H9 (cell line): Measurements from ENCODE around the gene ATP5PO. TPM values are rescaled to one million over a fixed set of nuclear protein-coding genes. Genes with fewer than 3 reads are reported as not detected.

ENCODE experiments used
- DNase-seq: peaks from one replicate; pipeline ENCODE4 v3.0.0-alpha.2; 2017
- H2AFZ ChIP-seq: one replicate; pipeline ENCODE4 v1.6.1; 2013; ENCODE audit warnings: mild to moderate bottlenecking, low read length, control low read depth, moderate library complexity
- H2AK5ac ChIP-seq: 2 replicates; pipeline ENCODE4 v1.6.1; 2013; ENCODE audit warnings: low read length, control low read depth, mixed read lengths; ENCODE audit not compliant: insufficient read length
- H2BK120ac ChIP-seq: one replicate; pipeline ENCODE4 v1.6.1; 2013; ENCODE audit warnings: low read depth, mild to moderate bottlenecking, low read length, control low read depth, inconsistent platforms; ENCODE audit not compliant: poor library complexity, severe bottlenecking
- H2BK12ac ChIP-seq: 2 replicates; pipeline ENCODE4 v1.6.1; 2013; ENCODE audit warnings: low read length, control low read depth, mixed read lengths, low read depth; ENCODE audit not compliant: insufficient read length
- H2BK15ac ChIP-seq: 2 replicates; pipeline ENCODE4 v1.6.1; 2013; ENCODE audit warnings: low read depth, low read length, control low read depth
- H2BK20ac ChIP-seq: one replicate; pipeline ENCODE4 v1.6.1; 2013; ENCODE audit warnings: low read depth, mild to moderate bottlenecking, low read length, control low read depth, inconsistent platforms; ENCODE audit not compliant: poor library complexity, severe bottlenecking
- H2BK5ac ChIP-seq: 2 replicates; pipeline ENCODE4 v1.6.1; 2013; ENCODE audit warnings: low read length, control low read depth, mixed read lengths; ENCODE audit not compliant: insufficient read length
- H3K14ac ChIP-seq: 2 replicates; pipeline ENCODE4 v1.6.1; 2013; ENCODE audit warnings: low read length, control low read depth; ENCODE audit not compliant: insufficient read depth
- H3K18ac ChIP-seq: 2 replicates; pipeline ENCODE4 v1.6.1; 2013; ENCODE audit warnings: low read depth, mild to moderate bottlenecking, mixed read lengths, low read length, control low read depth; ENCODE audit not compliant: insufficient read length
- H3K23ac ChIP-seq: 2 replicates; pipeline ENCODE4 v1.6.1; 2013; ENCODE audit warnings: low read length, control low read depth, mixed read lengths, low read depth; ENCODE audit not compliant: insufficient read length
- H3K23me2 ChIP-seq: 2 replicates; pipeline ENCODE4 v1.6.1; 2013; ENCODE audit warnings: low read depth, mild to moderate bottlenecking, mixed read lengths, low read length, control low read depth; ENCODE audit not compliant: insufficient read length, poor library complexity, severe bottlenecking
- H3K27ac ChIP-seq: 2 replicates; pipeline ENCODE4 v1.5.1; 2013; ENCODE audit warnings: low read length, control low read depth, mixed read lengths, low read depth; ENCODE audit not compliant: insufficient read length
- H3K27me3 ChIP-seq: 2 replicates; pipeline ENCODE4 v1.6.1; 2013; ENCODE audit warnings: low read length, control low read depth, inconsistent platforms; ENCODE audit not compliant: insufficient read depth
- H3K4ac ChIP-seq: 2 replicates; pipeline ENCODE4 v1.6.1; 2013; ENCODE audit warnings: low read depth, mild to moderate bottlenecking, control low read depth, inconsistent platforms, low read length, moderate library complexity
- H3K4me1 ChIP-seq: 2 replicates; pipeline ENCODE4 v1.6.1; 2013; ENCODE audit warnings: low read length, control low read depth, inconsistent platforms; ENCODE audit not compliant: insufficient read depth
- H3K4me2 ChIP-seq: 2 replicates; pipeline ENCODE4 v1.6.1; 2013; ENCODE audit warnings: low read length, control low read depth, mixed read lengths; ENCODE audit not compliant: insufficient read length, insufficient read depth
- H3K56ac ChIP-seq: 2 replicates; pipeline ENCODE4 v1.6.1; 2013; ENCODE audit warnings: low read depth, mild to moderate bottlenecking, mixed read lengths, low read length, control low read depth; ENCODE audit not compliant: insufficient read length
- H3K79me1 ChIP-seq: 2 replicates; pipeline ENCODE4 v1.6.1; 2013; ENCODE audit warnings: low read depth, mild to moderate bottlenecking, moderate library complexity, low read length, control low read depth, inconsistent platforms; ENCODE audit not compliant: insufficient read depth, poor library complexity, severe bottlenecking
- H3K79me2 ChIP-seq: 2 replicates; pipeline ENCODE4 v1.6.1; 2013; ENCODE audit warnings: low read length, control low read depth, inconsistent platforms; ENCODE audit not compliant: insufficient read depth
- H3K9ac ChIP-seq: 2 replicates; pipeline ENCODE4 v1.6.1; 2013; ENCODE audit warnings: low read length, control low read depth, mixed read lengths; ENCODE audit not compliant: insufficient read length; ENCODE audit errors: extremely low read depth
- H3K9me3 ChIP-seq: one replicate; pipeline ENCODE4 v1.6.1; 2013; ENCODE audit warnings: low read depth, low read length, inconsistent platforms; ENCODE audit not compliant: control insufficient read depth
- H3T11ph ChIP-seq: one replicate; pipeline ENCODE4 v1.6.1; 2013; ENCODE audit warnings: mild to moderate bottlenecking, low read length, control low read depth, inconsistent platforms
- H4K20me1 ChIP-seq: one replicate; pipeline ENCODE4 v1.6.1; 2013; ENCODE audit not compliant: control insufficient read depth, insufficient read length, insufficient read depth
- H4K5ac ChIP-seq: 2 replicates; pipeline ENCODE4 v1.6.1; 2013; ENCODE audit warnings: low read depth, mild to moderate bottlenecking, mixed read lengths, low read length, control low read depth; ENCODE audit not compliant: insufficient read length
- H4K8ac ChIP-seq: replicated peaks from 2 replicates; pipeline ENCODE4 v1.6.1; 2013; ENCODE audit warnings: low read length, control low read depth, mixed read lengths, low read depth; ENCODE audit not compliant: insufficient read length
- H4K91ac ChIP-seq: 2 replicates; pipeline ENCODE4 v1.6.1; 2013; ENCODE audit warnings: low read depth, mild to moderate bottlenecking, moderate library complexity, mixed read lengths, low read length, control low read depth; ENCODE audit not compliant: insufficient read length
- H3K27ac Mint-ChIP-seq, 3 experiments: 2 replicates in 2 of 3; 3 replicates in 1 of 3; pipeline ENCODE4 v1.8.0; 2020 to 2021; ENCODE audit warnings: mixed read lengths in 3 of 3, mild to moderate bottlenecking in 1 of 3, moderate library complexity in 1 of 3
- H3K27me3 Mint-ChIP-seq: 2 replicates; pipeline ENCODE4 v1.8.0; 2021; ENCODE audit warnings: low read depth, mild to moderate bottlenecking, moderate library complexity, mixed read lengths
- H3K36me3 Mint-ChIP-seq, 3 experiments: 2 replicates in 2 of 3; 3 replicates in 1 of 3; pipeline ENCODE4 v1.8.0; 2020 to 2021; ENCODE audit warnings: low read depth in 3 of 3, mixed read lengths in 3 of 3; ENCODE audit not compliant: insufficient read depth in 1 of 3
- H3K4me1 Mint-ChIP-seq, 2 experiments: 2 replicates each; pipeline ENCODE4 v1.8.0; 2020; ENCODE audit warnings: mixed read lengths in 2 of 2
- H3K4me3 Mint-ChIP-seq, 2 experiments: 2 replicates in 1 of 2; 3 replicates in 1 of 2; pipeline ENCODE4 v1.8.0; 2020 to 2021; ENCODE audit warnings: mild to moderate bottlenecking in 2 of 2, mixed read lengths in 2 of 2, moderate library complexity in 1 of 2
- H3K9me3 Mint-ChIP-seq, 2 experiments: 2 replicates in 1 of 2; 3 replicates in 1 of 2; pipeline ENCODE4 v1.8.0; 2020; ENCODE audit warnings: mild to moderate bottlenecking in 2 of 2, mixed read lengths in 2 of 2, moderate library complexity in 1 of 2
- CTCF ChIP-seq: fragments of 200-600 bp; sonication (generic); conservative IDR thresholded peaks from 3 replicates; pipeline ENCODE4 v1.8.0; 2021; ENCODE audit warnings: antibody characterized with exemption, mild to moderate bottlenecking
- WGBS: extraction: QIAGEN DNeasy Blood & Tissue Kit; methylation state at CpG from one replicate; pipeline ENCODE4 v1.1.7; 2013; ENCODE audit warnings: missing lambda C conversion rate, low lambda C conversion rate, mixed read lengths; ENCODE audit not compliant: insufficient read length; ENCODE audit errors: extremely low coverage; 5-methylcytosine and 5-hydroxymethylcytosine counted together
- total RNA-seq: library from RNA; stranded (reverse); gene quantifications from 2 replicates; pipeline ENCODE4 v1.2.1, GENCODE V29; 2021

Gene ATP5PO
- total RNA-seq, 1 experiment from 2014 or later, result 275 TPM

GRCh38 chr21:33897098-33897497, 18.5 kb downstream of the ATP5PO start:
- H2AFZ ChIP-seq, result no peak overlapping the region
- WGBS, result no CpG with 5 or more reads among the region's 5 CpGs
- no peak overlapping the region for H2BK12ac ChIP-seq
- no peaks in the 10 kb centered on the region for H3K23me2 ChIP-seq
- H3K18ac ChIP-seq, result no peak overlapping the region
- no peak overlapping the region for H3K23ac ChIP-seq
- H4K20me1 ChIP-seq, result peaks cover 3% of the 10 kb centered on the region
- H4K5ac ChIP-seq, result no peak overlapping the region
- H3K36me3 Mint-ChIP-seq, result peaks cover 0 to 6% (median 4%) of the 10 kb centered on the region in 3 experiments; a peak in 3 of 7 replicates
- no peak overlapping the region for H3K4me3 Mint-ChIP-seq
- DNase-seq, result no peak
- H3K56ac ChIP-seq, result no peak overlapping the region
- peaks cover 24 to 30% of the 10 kb centered on the region in 2 experiments for H3K4me1 Mint-ChIP-seq
- H3T11ph ChIP-seq, result no peak overlapping the region
- no peak overlapping the region for H2BK5ac ChIP-seq
- no peak overlapping the region for H2BK120ac ChIP-seq
- TF ChIP-seq CTCF, result no peak
- H2AK5ac ChIP-seq, result no peak overlapping the region
- no peak overlapping the region for H3K4ac ChIP-seq
- H3K27ac ChIP-seq, result no peak overlapping the region
- no peaks in the 10 kb centered on the region for H3K79me2 ChIP-seq
- H2BK15ac ChIP-seq, result no peak overlapping the region
- H3K9me3 ChIP-seq, result no peaks in the 10 kb centered on the region
- H3K27me3 Mint-ChIP-seq, result peaks cover 3% of the 10 kb centered on the region
- no peak overlapping the region for H2BK20ac ChIP-seq
- H3K9me3 Mint-ChIP-seq, result peaks cover 2 to 10% of the 10 kb centered on the region in 2 experiments; a peak in 2 of 5 replicates
- no peaks in the 10 kb centered on the region for H3K79me1 ChIP-seq
- H3K27me3 ChIP-seq, result no peaks in the 10 kb centered on the region
- H3K4me1 ChIP-seq, result no peaks in the 10 kb centered on the region; the same call in none of the 2 replicates
- H3K9ac ChIP-seq, result no peak overlapping the region
- H3K27ac Mint-ChIP-seq, result no peak overlapping the region
- H4K91ac ChIP-seq, result no peak overlapping the region
- no peak overlapping the region for H3K4me2 ChIP-seq
- H3K14ac ChIP-seq, result no peak overlapping the region
- no peak overlapping the region for H4K8ac ChIP-seq
